ENCODE results near the gene MCM9. TPM values are rescaled to one million over a fixed set of nuclear protein-coding genes. Genes with fewer than 3 reads are reported as not detected.

MCM9 gene
- total RNA-seq, 6 experiments from 2014 or later: 4.3 to 7.6 (median 6.9) TPM

- no peaks in the 10 kb centered on the region for H3K9me3 ChIP-seq
- H3K4me3 ChIP-seq: no peak overlapping the region
- WGBS (ENCODE audit: insufficient coverage, low coverage, low lambda C conversion rate, missing lambda C conversion rate): 36% methylated on average over 2 of the region's 2 CpGs
- H3K27ac ChIP-seq: no peak overlapping the region
- no peaks in the 10 kb centered on the region for H3K4me1 ChIP-seq
- no peaks in the 10 kb centered on the region for H3K27me3 ChIP-seq
- intact Hi-C loops (cut with DNase I): no loop called here
- peak in 3 of 4 donors; percentile 30 to 95 (median 71) for ATAC-seq
- no peak for TF ChIP-seq POLR2A (IDR thresholded peaks at IDR 0.05)
- TF ChIP-seq CTCF (IDR thresholded peaks at IDR 0.05): no peak
- no peaks in the 10 kb centered on the region for H3K36me3 ChIP-seq
- DNase-seq: no peak
Measured at GRCh38 chr6:118875672-118876071, 59.3 kb downstream of the MCM9 start.

DNA sequence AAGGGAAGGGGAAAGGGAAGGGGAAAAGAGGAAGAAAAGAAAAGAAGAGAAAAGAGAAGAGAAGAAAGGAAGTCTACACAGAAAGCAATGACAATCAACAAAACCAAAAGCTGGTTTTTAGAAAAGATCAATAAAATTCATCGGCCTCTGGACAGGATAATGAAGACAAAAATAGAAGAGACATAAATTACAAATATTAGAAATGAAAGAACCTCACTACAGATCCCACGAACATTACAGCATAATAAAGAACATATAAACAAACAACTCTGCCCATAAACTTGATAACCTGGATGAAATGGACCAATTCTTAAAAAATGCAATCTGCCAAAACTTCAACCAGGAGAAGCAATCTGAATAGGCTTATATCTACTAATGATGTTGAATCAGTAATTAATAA, 61.7 kb downstream of the MCM9 start:
- Histone ChIP-seq H3K9me3 (no peaks in the 10 kb centered on the region), H3K27ac (no peak overlapping the region), H3K27me3 (no peaks in the 10 kb centered on the region), H3K4me1 (no peaks in the 10 kb centered on the region), H3K4me3 (no peak overlapping the region), H3K36me3 (no peaks in the 10 kb centered on the region)
- DNase-seq (no peak), ATAC-seq (no peak)
- WGBS (ENCODE audit: insufficient coverage, low coverage, low lambda C conversion rate, missing lambda C conversion rate): 69% methylated on average over 2 of the region's 2 CpGs
- intact Hi-C loops (cut with DNase I): no loop called here
- TF ChIP-seq POLR2A (IDR thresholded peaks at IDR 0.05): no peak
- no peak for TF ChIP-seq CTCF (IDR thresholded peaks at IDR 0.05)

GRCh38 chr6:118872726-118873125, 62.2 kb downstream of the MCM9 start:
- H3K9me3 ChIP-seq: no peaks in the 10 kb centered on the region
- 93% methylated on average over 2 of the region's 2 CpGs for WGBS (ENCODE audit: insufficient coverage, low coverage, low lambda C conversion rate, missing lambda C conversion rate)
- intact Hi-C loops (cut with DNase I): no loop called here

DNA sequence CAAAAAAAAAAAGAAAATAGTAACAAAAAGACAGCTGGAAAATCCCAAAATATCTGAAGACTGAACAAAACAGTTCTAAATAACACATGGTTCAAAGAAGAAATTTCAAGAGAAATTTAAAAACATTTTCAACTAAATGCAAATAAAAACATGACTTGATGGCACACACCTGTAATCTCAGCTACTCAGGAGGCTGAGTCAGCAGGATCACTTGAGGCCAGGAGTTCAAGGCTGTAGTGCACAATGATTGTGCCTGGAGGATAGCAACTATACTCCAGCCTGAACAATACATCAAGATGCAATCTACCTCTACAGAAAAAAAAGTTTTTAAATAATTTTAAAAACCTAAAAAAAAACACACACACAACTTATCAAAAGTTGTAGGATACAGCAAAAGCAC, 62.6 kb downstream of the MCM9 start:
- DNase-seq (no peak), ATAC-seq (no peak)
- TF ChIP-seq CTCF (IDR thresholded peaks at IDR 0.05): no peak
- no peak for TF ChIP-seq POLR2A (IDR thresholded peaks at IDR 0.05)
- Histone ChIP-seq H3K4me1 (no peaks in the 10 kb centered on the region), H3K27me3 (no peaks in the 10 kb centered on the region), H3K36me3 (no peaks in the 10 kb centered on the region), H3K9me3 (no peaks in the 10 kb centered on the region), H3K27ac (no peak overlapping the region), H3K4me3 (no peak overlapping the region)
- intact Hi-C loops (cut with DNase I): no loop called here

More at GRCh38 chr6:118872726-118873125, 62.2 kb downstream of the MCM9 start:
- Histone ChIP-seq H3K27me3 (no peaks in the 10 kb centered on the region), H3K4me1 (no peaks in the 10 kb centered on the region), H3K36me3 (no peaks in the 10 kb centered on the region), H3K27ac (no peak overlapping the region), H3K4me3 (no peak overlapping the region)
- TF ChIP-seq POLR2A (IDR thresholded peaks at IDR 0.05): no peak
- no peak for TF ChIP-seq CTCF (IDR thresholded peaks at IDR 0.05)
- ATAC-seq (no peak), DNase-seq (no peak)

- no peaks in the 10 kb centered on the region for H3K36me3 ChIP-seq
- H3K27ac ChIP-seq: no peak overlapping the region
- intact Hi-C loops (cut with DNase I): no loop called here
- H3K4me1 ChIP-seq: no peaks in the 10 kb centered on the region
- no peaks in the 10 kb centered on the region for H3K9me3 ChIP-seq
- ATAC-seq (no peak), DNase-seq (no peak)
- TF ChIP-seq CTCF (IDR thresholded peaks at IDR 0.05) (no peak), POLR2A (IDR thresholded peaks at IDR 0.05) (no peak)
- H3K27me3 ChIP-seq: no peaks in the 10 kb centered on the region
- H3K4me3 ChIP-seq: no peak overlapping the region
- WGBS (ENCODE audit: insufficient coverage, low coverage, low lambda C conversion rate, missing lambda C conversion rate): 90% methylated on average over 5 of the region's 5 CpGs
Measured at GRCh38 chr6:118871331-118871730, 63.6 kb downstream of the MCM9 start.

Measured in right lobe of liver (tissue), 6 donors.